Stimulated activated naive CD4-positive, alpha-beta T cell treated with Interleukin-2 at 50 U/mL for 16 hours (primary cell): Measurements from ENCODE around the gene B9D2.
"Not testable (repeated sequence)": the region's sequence is repeated elsewhere in the genome, so short reads cannot be mapped to it uniquely, and the experiment has no call there.

Experiments used
- DNase-seq: peaks from one replicate; lab custom pipeline; 2025; lab: John Stamatoyannopoulos, UW

The B9D2 gene

GRCh38 chr19:41391618-41392017 lies 27.7 kb upstream of the B9D2 start:
- DNase-seq, result no peak

- no peak for DNase-seq
Observed at GRCh38 chr19:41386442-41386841, 22.5 kb upstream of the B9D2 start.

DNA sequence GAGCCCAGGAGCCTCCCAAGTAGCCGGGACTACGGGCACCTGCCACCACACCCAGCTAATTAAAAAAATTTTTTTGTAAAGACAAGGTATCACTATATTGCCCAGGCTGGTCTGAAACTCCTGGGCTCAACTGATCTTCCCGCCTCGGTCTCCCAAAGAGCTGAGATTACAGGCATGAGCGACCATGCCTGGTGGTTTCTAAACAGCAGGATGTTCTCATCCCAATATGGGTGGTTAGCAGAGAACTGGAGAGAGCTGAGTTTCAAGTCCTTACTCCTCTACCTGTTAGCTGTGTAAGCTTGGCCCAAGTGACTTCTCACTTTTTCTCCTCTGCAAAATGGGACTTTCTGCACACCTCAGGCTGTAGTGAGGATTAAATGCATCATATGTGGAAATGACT lies 20.4 kb upstream of the B9D2 start:
- no peak for DNase-seq

DNA sequence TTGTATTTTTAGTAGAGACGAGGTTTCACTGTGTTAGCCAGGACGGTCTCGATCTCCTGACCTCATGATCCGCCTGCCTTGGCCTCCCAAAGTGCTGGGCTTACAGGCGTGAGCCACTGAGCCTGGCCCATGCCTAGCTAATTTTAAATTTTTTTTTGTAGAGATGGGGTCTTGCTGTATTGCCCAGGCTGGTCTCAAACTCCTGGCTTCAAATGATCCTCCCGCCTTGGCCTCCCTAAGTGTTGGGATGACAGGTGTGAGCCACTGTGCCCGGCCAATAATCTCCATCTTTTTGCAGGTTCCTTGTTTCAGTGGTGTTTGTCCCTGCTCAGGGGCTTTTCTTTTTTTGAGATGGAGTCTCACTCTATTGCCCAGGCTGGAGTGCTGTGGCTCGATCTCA lies 17.6 kb upstream of the B9D2 start:
- DNase-seq, result not testable (repeated sequence)

- DNase-seq, result no peak
Observed at GRCh38 chr19:41377977-41378709, 14.2 kb upstream of the B9D2 start.

DNA sequence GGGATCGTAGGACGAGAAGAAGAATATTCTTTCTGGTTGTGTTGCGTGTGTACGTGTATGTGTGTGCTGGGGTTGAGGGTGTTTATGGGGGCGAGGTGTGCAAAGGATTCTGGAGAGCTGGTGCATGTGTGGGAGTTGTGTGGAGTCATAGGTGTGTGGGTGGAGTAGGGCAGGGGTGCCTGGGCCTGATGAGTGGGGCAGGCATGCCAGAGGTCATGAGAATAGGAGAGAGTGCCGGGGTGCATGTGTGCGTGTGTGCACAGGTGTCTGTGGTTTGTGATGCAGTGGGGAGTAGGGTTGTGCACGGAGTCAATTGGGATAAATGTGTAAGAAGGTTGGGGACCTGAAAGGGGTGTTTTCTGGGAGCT lies 13.0 kb upstream of the B9D2 start:
- DNase-seq, result peak; percentile 22

DNA sequence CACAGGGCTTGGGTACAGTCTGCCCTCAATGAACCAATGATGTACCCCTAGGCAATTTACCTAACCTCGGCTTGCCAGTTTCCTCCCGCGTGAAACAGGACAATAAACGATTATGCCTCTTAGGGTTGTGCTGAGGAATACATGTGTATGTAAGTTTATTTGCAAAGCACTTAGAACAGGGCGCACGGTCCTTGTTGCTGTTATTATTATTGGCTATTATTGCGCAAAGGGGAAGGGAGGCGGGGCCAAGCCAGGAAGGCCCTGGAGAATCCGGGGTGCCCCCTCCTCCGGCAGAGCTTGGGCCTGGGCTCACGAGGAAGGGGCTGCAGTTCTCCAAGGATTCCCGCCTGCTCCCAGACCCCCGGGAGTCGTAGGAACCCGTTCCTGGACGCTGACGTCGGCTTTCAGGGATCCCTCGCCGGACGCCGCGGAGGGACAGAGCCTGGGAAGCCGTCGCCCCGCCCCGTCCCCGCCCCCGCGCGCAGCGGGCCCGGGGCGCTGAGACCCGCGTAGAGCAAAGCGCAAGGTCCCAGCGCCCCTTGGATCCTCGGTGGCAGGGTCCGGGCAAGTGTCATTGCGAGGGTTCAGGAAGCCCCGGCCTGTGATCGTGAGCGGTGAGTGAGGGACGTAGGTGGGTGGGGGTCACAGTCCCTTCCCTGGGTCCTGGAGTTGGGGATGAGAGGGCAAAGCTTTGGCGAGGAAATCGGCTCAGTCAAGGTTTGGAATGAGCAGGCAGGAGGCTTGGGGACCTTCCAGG lies 12.5 kb upstream of the B9D2 start, which contains the start of gene TMEM91:
TSS of gene TMEM91 (plus strand) at position 293 of the 757 bp plus-strand sequence. CDS start 1,777 bp downstream, outside the sequence.
- no peak for DNase-seq

DNA sequence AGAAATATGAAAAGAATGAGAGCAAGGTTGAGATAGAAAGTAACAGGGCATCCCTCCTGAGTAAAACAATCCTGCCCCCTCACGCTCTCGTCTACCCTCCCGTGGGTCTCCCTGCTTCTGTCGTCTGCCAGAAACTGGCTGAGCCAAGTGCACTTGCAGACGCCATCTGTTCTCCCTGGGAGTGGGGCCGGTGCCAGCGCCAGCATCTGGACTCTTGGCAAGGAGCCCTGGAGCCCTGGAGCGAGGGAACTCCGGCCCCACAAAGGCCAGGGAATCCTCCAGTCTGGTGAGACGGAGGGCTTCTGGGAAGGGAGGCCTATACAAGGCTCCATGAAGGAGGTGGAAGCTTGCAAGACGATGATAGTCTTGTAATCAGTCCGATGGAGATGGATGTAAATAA lies 10.0 kb upstream of the B9D2 start:
- no peak for DNase-seq

DNA sequence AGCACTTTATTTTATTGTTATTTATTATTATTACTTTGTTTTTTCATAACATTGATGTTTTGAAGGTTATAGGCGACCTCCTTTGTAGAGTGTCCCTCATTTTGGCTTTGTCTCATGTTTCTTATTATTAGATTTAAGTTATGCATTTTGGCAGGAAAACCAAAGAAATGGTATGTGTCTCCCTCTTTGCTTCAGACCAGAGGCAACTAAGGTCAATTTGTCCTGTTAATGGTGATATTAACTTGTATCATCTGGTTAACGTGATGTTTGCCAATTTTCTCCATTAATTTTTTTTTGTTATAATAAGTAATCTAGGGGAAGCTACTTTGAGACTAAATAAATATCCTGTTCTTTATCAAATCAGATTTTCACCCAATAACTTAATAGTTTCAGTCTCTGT lies 8.6 kb upstream of the B9D2 start:
- no peak for DNase-seq

- no peak for DNase-seq
Observed at GRCh38 chr19:41371541-41371940, 7.6 kb upstream of the B9D2 start.

DNA sequence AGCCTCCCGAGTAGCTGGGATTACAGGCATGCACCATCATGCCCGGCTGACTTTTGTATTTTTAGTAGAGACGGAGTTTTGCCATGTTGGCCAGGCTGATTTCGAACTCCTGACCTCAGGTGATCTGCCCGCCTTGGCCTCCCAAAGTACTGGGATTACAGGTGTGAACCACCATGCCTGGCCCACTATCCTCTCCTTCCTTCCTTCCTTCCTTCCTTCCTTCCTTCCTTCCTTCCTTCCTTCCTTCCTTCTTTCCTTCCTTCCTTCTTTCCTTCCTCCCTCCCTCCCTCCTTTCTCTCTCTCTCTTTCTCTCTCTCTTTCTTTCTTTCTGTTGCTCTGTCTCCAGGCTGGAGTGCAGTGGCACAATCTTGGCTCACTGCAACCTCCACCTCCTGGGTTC lies 7.2 kb upstream of the B9D2 start:
- not testable (repeated sequence) for DNase-seq

GRCh38 chr19:41369769-41370168 lies 5.8 kb upstream of the B9D2 start:
- no peak for DNase-seq

DNA sequence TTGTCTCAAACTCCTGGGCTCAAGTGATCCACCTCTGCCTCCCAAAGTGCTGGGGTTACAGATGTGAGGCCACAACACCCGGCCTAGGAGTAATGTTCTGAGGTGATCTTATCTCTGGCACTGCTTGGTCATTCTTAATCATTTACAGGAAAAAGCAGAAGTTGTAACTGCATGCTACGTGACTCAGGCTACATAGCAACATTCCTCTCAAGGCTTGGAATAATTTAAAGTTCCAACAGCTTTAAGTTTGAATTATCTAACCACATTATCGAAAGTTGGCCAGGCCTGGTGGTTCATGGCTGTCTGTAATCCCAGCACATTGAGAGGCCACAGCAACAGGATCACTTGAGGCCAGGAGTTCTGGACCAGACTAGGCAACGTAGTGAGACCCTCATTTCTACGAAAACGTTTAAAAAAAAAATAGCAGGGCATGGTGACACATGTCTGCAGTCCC lies 3.9 kb upstream of the B9D2 start:
- DNase-seq, result no peak

GRCh38 chr19:41366089-41366488 lies 2.1 kb upstream of the B9D2 start:
- no peak for DNase-seq

DNA sequence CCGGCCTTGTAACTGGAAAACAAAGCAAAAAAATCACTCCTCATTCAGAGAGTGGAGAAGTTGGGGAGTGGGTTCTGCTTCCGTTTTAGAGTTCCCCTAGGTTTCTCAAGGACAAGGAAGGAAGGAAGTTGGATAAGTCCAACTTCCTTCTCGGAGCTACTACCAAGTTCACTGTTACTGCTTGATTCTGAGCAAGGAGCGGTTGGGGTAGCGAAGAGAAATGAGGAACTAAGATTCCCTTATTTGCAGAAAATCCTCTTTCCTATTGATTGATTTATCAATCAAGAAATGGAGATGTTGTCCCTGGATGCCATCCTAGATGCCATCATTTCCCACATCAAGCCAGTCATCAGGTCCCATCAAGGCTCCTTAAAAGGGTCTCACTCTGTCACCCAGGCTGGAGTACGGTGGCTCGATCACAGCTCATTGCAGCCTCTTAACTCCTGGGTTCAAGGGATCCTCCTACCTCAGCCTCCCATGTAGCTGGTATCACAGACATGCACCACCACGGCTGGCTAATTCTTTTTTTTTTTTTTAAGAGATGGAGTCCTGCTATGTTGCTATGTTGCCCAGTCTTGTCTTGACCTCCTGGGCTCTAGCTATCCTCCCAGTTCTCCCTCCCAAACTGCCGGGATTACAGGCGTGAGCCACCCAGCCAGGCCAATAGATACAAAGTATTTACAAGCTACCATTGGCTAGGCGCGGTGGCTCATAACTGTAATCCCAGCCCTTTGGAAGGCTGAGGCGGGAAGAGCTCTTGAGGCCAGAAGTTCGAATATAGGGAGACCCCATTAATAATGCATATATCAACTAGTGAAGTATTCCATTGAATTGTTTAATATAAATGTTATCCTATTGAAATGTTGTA lies 809 bp upstream of the B9D2 start:
- no peak for DNase-seq

DNA sequence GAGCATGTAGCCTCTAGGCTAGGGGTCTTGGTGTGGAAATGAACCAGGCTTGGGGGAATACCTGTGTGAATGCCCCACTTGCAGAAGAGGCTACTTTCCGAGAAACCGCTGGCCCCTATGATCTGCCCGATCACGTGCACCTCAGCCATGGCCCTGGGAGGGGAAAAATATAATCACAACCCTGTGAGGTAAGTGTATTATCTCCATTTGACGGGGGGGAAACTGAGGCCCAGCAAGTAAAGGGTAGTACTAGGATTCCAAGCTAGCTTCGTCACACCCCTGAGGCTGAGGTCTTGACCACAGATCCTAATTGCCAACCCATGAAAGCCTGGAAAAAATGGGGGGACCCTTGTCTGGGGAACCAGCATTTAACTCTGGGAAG lies 587 bp downstream of the B9D2 start:
- DNase-seq, result no peak

DNA sequence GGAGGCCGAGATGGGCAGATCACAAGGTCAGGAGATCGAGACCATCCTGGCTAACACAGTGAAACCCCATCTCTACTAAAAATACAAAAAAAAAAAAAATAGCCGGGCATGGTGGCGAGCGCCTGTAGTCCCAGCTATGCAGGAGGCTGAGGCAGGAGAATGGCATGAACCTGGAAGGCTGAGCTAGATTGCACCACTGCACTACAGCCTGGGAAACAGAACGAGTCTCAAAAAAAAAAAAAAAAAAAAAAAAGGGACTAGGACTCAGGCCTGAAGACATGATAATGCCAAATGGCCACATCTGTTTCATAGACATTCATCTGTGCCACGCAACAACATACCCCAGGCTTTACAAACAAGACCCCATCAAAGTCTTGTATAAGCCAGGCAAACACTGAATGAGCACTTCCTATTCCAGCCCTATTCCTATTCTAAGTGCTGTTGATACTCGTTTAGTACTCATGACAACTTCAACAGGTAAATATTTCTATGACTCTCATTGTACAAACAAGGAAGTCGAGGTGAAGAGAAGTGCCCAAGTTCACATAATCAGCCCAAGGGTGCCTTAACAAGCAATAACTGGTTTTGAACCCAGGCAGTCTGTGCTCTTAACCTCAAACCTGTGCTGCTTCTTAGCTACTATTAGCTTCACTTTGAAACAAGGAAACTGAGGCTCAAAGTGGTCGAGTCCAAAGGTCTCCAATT lies 1.7 kb downstream of the B9D2 start:
- no peak for DNase-seq

- DNase-seq, result no peak
Observed at GRCh38 chr19:41359741-41360140, 4.2 kb downstream of the B9D2 start.

GRCh38 chr19:41357746-41358145 lies 6.2 kb downstream of the B9D2 start:
- no peak for DNase-seq

- peak; percentile 26 for DNase-seq
Observed at GRCh38 chr19:41356984-41357739, 6.8 kb downstream of the B9D2 start.

- DNase-seq, result no peak
Observed at GRCh38 chr19:41355802-41356201, 8.1 kb downstream of the B9D2 start.
